ENCODE measurements around the gene DNAI2.
"Not testable (repeated sequence)": the region's sequence is repeated elsewhere in the genome, so short reads cannot be mapped to it uniquely, and the experiment has no call there.

Gene DNAI2

GRCh38 chr17:74276541-74277009, 2.5 kb downstream of the DNAI2 start:
- DNase-seq = no peak

DNA sequence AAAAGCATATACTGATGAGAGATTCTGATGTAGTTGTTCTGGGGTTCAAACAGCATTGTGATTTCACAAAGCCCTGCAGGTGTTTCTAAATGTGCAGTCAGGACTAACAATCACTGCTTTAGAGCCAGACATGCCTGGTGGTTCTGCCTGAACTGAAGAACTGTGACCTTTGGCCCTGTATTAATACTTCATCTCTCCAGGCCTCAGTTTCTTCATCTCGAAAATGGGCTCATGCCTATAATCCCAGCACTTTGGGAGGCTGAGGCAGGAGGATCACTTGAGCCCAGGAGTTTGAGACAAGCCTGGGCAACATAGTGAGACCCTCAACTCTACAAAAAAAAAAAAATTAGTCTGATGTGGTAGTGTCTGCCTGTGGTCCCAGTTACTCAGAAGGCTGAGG, 3.9 kb downstream of the DNAI2 start:
- no peak for DNase-seq

DNA sequence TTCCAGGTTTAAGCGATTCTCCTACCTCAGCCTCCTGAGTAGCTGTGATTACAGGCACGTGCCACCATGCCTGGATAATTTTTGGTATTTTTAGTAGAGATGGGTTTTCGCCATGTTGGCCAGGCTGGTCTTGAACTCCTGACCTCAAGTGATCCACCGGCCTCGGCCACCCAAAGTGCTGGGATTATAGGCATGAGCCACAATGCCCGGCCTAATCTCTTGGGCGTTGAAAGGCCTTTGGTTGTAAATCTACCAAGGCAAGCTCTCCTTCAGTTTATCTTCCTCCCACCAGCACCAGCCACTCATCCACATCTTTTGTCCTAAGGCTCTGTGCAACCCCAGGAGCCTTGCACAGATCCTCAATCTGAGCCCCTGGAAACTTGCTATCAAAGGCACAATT, 5.6 kb downstream of the DNAI2 start:
- not testable (repeated sequence) for DNase-seq

DNA sequence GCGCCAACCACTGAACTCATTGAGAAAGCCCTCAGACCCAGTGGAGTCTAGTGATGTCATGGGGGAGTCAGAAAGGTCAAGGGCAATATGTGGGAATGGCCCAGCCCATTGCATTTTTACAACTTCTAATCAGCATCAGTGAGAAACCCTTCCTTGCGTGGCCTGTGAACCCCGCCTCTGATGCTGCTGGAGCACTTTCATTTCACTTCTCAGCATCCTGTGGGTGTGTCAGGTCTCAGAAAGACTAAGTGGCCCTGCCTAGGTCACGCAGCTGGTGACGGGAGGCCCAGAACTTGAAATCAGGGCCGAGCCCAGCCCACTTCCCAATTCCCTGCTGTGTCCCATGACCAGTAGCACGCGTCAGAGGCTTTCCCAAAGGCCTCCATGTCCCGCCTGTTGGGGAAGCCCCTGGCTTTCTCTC, 6.1 kb downstream of the DNAI2 start:
- peak; percentile 86 for DNase-seq

GRCh38 chr17:74281799-74282198, 7.8 kb downstream of the DNAI2 start:
- DNase-seq = no peak

- not testable (repeated sequence) for DNase-seq
These were observed 8.2 kb downstream of the DNAI2 start for GRCh38 chr17:74282274-74282586.

DNA sequence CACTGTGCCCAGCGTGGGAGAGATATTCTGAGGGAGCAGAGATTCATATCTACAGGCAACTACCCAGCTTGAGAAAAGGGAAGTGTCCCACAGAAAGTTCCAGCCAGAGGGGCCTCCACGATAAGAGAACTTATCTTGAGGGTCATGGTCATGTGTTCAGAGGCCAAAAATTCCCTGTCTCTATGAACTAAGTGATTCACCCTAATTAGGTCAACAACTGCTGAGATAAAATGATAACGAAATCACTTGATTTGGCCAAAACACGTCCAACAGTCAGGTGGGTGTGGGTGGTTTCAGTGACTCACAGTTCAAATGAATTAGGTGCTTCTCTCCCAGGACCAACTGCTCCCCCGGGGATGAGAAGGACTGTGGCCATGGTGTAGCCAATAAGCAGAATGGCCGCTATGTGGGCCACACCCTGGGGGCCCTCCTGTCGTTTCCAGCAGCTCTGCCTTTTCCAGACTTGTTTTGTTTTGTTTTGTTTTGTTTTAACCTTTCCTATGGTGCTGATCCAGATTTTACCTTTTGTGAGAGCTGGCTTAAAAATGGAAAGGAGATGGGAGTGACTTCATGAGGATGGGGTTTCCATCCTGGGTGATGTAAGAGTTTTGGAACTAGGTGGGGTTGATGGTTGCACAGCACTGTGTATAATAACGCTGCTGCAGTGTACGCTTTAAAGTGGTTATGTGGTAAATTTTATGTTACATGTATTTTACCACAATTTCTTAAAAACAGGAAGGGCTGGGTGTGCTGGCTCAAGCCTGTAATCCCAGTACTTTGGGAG, 8.7 kb downstream of the DNAI2 start:
- peak; percentile 85 for DNase-seq

- DNase-seq = no peak
These were observed 9.3 kb downstream of the DNAI2 start for GRCh38 chr17:74283371-74283673.

DNA sequence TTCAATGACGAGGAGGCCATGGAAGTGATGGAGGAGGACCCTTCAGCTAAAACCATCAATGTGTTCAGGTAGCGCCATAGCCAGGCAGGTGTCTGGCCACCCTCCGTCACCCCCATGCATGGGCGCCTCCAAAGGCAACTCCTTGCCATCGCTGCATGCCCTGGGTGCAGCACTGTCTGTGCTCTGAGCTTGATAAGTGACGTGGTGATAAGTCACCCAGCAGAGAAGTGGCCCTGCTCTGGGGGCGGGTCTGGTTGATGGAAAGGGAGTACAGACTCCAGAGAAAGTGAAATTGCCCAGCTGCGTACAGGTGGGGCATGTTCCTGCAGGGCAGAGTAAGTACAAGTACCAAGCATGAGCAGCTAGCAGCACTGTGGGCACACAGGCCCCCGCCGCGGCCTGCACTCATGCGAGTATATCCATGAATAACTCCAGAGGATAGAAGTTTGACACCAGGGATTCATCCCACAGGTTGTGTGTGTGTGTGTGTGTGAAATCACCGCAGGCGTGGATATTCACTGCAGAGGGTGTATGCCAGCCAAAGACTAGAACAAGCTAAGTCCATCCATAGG, 13.1 kb downstream of the DNAI2 start:
- no peak for DNase-seq

- DNase-seq = no peak
These were observed 14.8 kb downstream of the DNAI2 start for GRCh38 chr17:74288785-74289184.

- no peak for DNase-seq
These were observed 15.7 kb downstream of the DNAI2 start for GRCh38 chr17:74289688-74290087.

- no peak for DNase-seq
These were observed 16.3 kb downstream of the DNAI2 start for GRCh38 chr17:74290340-74290739.

GRCh38 chr17:74292495-74292894, 18.5 kb downstream of the DNAI2 start:
- DNase-seq = no peak

DNA sequence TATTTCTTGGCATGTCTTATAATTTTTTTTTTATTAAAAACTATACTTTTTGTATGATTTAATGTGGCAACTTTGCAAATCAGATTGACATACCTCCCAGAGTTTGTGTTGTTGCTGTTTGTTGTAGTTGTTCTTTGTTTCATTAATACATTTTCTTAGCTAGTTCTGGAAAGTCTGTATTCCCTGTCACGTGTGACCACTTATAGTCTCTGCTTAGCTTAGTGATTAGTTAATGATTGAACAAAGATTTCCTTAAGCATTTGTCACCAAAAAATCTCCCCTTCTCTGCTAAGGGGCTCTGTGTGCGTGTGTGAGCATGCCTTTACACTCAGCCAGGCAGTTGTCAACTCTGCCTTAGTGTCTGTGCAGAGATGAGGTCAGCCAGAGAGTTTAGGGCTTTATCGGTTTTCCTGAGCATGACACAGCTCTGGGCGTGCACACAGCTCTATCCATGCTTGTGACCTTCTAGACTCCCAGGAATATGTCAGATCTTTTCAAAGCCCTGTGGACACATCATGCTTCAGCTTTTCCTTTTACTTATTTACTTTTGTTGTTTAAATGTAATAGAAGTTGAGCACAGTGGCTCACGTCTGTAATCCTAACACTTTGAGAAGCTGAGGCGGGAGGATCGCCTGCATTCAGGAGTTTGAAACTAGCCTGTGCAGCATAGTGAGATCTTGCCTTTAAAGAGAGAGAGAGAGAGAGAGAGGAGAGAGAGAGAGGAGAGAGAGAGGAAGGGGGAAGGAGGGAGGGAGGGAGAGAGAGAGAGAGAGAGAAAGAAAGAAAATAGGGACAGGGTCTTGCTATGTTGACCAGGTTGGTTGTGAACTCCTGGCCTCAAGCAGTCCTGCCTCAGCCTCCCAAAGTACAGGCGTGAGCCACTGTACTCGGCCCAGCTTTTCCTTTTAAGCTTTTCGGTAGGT, 21.9 kb downstream of the DNAI2 start:
- no peak for DNase-seq

GRCh38 chr17:74296548-74296936, 22.5 kb downstream of the DNAI2 start:
- peak; percentile 74 for DNase-seq

DNA sequence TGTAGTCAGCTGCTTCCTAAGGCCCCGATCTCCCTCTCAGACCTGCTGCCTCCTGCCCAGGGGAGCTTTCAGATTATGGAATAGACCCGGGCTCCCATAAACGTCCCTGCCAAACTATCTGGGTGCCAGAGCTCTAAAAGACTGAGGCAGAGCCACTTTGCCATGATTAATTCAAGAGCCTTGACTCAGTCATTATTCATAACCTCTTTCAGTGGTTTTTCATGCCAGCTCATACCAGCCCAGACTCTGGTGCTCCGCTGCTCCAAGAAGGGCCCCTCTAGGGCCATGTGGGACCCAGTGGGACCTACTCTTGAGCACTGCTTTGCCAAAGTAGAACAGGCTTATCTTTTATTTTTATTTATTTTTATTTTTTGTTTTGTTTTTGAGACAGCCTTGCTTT, 23.9 kb downstream of the DNAI2 start:
- DNase-seq = peak; percentile 68

GRCh38 chr17:74298778-74299177, 24.7 kb downstream of the DNAI2 start:
- no peak for DNase-seq

GRCh38 chr17:74299226-74300009, 25.4 kb downstream of the DNAI2 start:
- no peak for DNase-seq

DNA sequence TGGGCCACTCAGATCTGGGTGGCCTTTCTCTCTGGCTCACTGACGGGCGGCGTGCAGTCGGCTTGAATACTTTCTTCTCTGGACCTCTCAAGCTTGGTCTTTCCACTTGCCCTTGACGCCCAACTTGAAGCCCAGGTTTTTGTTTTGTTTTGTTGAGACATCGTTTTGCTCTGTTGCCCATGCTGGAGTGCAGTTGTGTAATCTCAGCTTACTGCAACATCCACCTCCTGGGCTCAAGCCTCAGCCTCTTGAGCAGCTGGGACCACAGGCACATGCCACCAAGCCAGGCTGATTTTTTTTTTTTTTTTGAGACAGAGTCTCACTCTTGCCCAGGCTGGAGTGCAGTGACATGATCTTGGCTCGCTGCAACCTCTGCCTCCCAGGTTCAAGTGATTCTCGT, 29.3 kb downstream of the DNAI2 start:
- no peak for DNase-seq

GRCh38 chr17:74304184-74304583, 30.1 kb downstream of the DNAI2 start:
- no peak for DNase-seq

GRCh38 chr17:74305865-74306654, 32.0 kb downstream of the DNAI2 start:
- no peak for DNase-seq
